SK-N-SH (cell line): ENCODE measurements around the gene WDR35.

Source experiments
- ELF1 ChIP-seq: IDR thresholded peaks from 2 replicates; pipeline ENCODE4 v1.4.0; 2012
- FOXJ3 ChIP-seq: sonication (generic); formaldehyde crosslinking; IDR thresholded peaks from 2 replicates; pipeline ENCODE4 v1.5.1; 2020; ENCODE audit warnings: mild to moderate bottlenecking, missing genetic modification reagents
- NFIC ChIP-seq: IDR thresholded peaks from 2 replicates; pipeline ENCODE4 v1.4.0; 2012; ENCODE audit warnings: borderline replicate concordance
- NRF1 ChIP-seq: IDR thresholded peaks from 2 replicates; pipeline ENCODE4 v1.6.1; 2012; ENCODE audit warnings: low read depth, mild to moderate bottlenecking, low read length
- SMC3 ChIP-seq: IDR thresholded peaks from 2 replicates; pipeline ENCODE4 v1.6.1; 2012; ENCODE audit warnings: low read depth, low read length, improper control_type of control experiment
- TAF1 ChIP-seq: IDR thresholded peaks from 2 replicates; pipeline ENCODE4 v1.6.1; 2012; ENCODE audit warnings: low read depth, mild to moderate bottlenecking, low read length, moderate library complexity, borderline replicate concordance
- USF2 ChIP-seq: fragments of 150-350 bp; IDR thresholded peaks from 2 replicates; pipeline ENCODE4 v1.6.1; 2017; ENCODE audit warnings: antibody characterized with exemption, low read length, low read depth, borderline replicate concordance
- YY1 ChIP-seq: IDR thresholded peaks from 2 replicates; pipeline ENCODE4 v1.4.0; 2012; ENCODE audit warnings: low read depth, mild to moderate bottlenecking
- TF ChIP-seq, protein P1 (sequence below): fragments of 200-600 bp; sonication (generic); IDR thresholded peaks from 2 replicates; pipeline ENCODE4 v1.6.1; 2017; ENCODE audit warnings: antibody characterized with exemption, mild to moderate bottlenecking, moderate library complexity
- TF ChIP-seq, protein P2 (sequence below): IDR thresholded peaks from 2 replicates; pipeline ENCODE4; 2012
- TF ChIP-seq, protein P3 (sequence below): IDR thresholded peaks from 2 replicates; pipeline ENCODE4 v1.4.0; 2012; ENCODE audit warnings: low read depth, borderline replicate concordance
- TF ChIP-seq, protein P4 (sequence below): IDR thresholded peaks from 2 replicates; pipeline ENCODE4 v1.4.0; 2012; ENCODE audit warnings: low read depth

DNA sequence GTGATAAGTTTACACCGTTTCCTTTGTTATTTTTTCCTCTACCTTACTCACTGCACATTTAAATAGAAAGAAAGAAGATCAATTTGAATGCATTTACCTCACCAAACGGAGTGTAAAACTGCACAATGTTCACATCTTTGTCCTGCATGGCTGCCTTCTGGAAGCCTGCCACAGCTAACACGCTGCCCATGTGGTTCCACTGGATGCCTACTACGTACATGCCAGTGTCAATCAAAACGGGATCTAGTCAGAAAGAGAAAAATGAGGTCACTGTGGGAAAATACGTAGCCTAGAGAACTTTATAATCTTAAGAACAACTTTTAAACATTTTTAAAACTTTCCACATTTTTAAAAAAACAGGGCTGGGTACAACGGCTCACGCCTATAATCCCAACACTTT, 16.4 kb downstream of the WDR35 start:
- TF ChIP-seq, protein P1, sequence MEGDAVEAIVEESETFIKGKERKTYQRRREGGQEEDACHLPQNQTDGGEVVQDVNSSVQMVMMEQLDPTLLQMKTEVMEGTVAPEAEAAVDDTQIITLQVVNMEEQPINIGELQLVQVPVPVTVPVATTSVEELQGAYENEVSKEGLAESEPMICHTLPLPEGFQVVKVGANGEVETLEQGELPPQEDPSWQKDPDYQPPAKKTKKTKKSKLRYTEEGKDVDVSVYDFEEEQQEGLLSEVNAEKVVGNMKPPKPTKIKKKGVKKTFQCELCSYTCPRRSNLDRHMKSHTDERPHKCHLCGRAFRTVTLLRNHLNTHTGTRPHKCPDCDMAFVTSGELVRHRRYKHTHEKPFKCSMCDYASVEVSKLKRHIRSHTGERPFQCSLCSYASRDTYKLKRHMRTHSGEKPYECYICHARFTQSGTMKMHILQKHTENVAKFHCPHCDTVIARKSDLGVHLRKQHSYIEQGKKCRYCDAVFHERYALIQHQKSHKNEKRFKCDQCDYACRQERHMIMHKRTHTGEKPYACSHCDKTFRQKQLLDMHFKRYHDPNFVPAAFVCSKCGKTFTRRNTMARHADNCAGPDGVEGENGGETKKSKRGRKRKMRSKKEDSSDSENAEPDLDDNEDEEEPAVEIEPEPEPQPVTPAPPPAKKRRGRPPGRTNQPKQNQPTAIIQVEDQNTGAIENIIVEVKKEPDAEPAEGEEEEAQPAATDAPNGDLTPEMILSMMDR, result no peak
- TF ChIP-seq USF2, result no peak
- TF ChIP-seq FOXJ3 (CRISPR knock-in tag), result no peak
- TF ChIP-seq NFIC, result no peak
- TF ChIP-seq YY1, result no peak
- TF ChIP-seq, protein P2, sequence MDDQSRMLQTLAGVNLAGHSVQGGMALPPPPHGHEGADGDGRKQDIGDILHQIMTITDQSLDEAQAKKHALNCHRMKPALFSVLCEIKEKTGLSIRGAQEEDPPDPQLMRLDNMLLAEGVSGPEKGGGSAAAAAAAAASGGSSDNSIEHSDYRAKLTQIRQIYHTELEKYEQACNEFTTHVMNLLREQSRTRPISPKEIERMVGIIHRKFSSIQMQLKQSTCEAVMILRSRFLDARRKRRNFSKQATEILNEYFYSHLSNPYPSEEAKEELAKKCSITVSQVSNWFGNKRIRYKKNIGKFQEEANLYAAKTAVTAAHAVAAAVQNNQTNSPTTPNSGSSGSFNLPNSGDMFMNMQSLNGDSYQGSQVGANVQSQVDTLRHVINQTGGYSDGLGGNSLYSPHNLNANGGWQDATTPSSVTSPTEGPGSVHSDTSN, result no peak
- no peak for TF ChIP-seq SMC3
- TF ChIP-seq ELF1, result no peak
- TF ChIP-seq TAF1, result no peak
- TF ChIP-seq, protein P3, sequence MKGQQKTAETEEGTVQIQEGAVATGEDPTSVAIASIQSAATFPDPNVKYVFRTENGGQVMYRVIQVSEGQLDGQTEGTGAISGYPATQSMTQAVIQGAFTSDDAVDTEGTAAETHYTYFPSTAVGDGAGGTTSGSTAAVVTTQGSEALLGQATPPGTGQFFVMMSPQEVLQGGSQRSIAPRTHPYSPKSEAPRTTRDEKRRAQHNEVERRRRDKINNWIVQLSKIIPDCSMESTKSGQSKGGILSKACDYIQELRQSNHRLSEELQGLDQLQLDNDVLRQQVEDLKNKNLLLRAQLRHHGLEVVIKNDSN, result no peak
- TF ChIP-seq, protein P4, sequence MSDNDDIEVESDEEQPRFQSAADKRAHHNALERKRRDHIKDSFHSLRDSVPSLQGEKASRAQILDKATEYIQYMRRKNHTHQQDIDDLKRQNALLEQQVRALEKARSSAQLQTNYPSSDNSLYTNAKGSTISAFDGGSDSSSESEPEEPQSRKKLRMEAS, result no peak
- no peak for TF ChIP-seq NRF1
